ENCODE results near the gene SSH2. TPM values are rescaled to one million over a fixed set of nuclear protein-coding genes. Genes with fewer than 3 reads are reported as not detected.
A peak's percentile ranks its signal among the peaks of the same experiment; 100 is the strongest.

SSH2 gene
- total and polyA plus RNA-seq, 9 donors: 14.7 to 27.4 (median 20.6) TPM

DNA sequence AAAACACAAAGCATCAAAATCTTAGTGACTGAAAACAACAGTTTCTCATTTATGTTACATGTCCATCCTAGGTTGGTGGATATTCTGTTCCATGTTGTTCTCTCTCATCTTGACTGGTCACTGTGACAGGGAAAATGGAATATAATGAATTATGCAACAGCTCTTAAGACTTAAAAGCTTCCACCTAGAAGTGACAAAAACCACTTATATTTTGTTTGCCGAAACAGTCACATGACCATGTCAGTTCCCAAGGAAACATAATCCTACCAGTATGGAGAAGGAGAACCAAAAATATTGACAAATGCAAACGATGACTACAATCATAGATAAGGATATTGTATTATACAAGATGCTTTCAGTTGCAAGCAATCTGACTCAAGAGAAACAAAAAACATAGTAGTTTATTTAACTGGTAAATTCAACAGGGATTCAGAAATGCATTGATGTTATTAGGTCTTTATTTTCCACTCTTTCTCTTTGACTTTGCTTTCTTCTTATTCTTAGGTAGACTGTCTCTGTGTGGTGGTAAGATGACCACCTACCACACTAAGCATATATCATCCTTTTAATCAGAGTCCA, 103.8 kb downstream of the SSH2 start:
- no CpG with 5 or more reads among the region's 2 CpGs for WGBS (ENCODE audit: insufficient coverage)
- peaks cover 3% of the 10 kb centered on the region for H3K4me1 ChIP-seq (ENCODE audit: control insufficient read depth, insufficient read depth, low read length)
- no peak for DNase-seq
- no peaks in the 10 kb centered on the region for H3K9me3 ChIP-seq (replicated peaks; ENCODE audit: control insufficient read depth, low read depth, low read length)
- H3K4me3 ChIP-seq (ENCODE audit: low read length): no peak overlapping the region
- no peaks in the 10 kb centered on the region for H3K27me3 ChIP-seq (ENCODE audit: control insufficient read depth, insufficient read depth, low read length)
- no peaks in the 10 kb centered on the region for H3K36me3 ChIP-seq (ENCODE audit: control insufficient read depth, insufficient read depth, low read length)
- H3K27ac ChIP-seq (ENCODE audit: low read length): no peak overlapping the region

DNA sequence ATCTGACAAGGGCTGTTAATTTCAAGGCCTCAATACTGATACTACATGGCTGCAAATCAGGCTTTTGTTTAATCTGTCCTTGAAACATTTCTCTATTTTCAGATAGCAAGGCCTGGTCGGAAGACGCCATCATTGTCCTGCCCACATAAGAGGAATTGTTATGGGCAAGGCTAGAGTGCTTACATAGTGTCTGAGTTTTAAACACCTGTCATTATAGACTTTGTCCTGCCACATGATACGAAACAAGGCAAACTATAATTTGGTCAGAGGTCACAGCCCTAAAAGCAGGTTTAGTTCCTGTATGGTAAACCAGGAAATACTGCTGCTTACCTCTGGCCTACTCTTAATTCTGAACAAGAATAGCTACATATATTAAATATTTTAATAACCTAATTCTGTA, 104.4 kb downstream of the SSH2 start:
- H3K27me3 ChIP-seq (ENCODE audit: control insufficient read depth, insufficient read depth, low read length): no peaks in the 10 kb centered on the region
- H3K4me3 ChIP-seq (ENCODE audit: low read length): no peak overlapping the region
- H3K9me3 ChIP-seq (replicated peaks; ENCODE audit: control insufficient read depth, low read depth, low read length): no peaks in the 10 kb centered on the region
- DNase-seq: no peak
- WGBS (ENCODE audit: insufficient coverage): 80% methylated on average over 1 of the region's 3 CpGs
- no peak overlapping the region for H3K27ac ChIP-seq (ENCODE audit: low read length)
- no peaks in the 10 kb centered on the region for H3K36me3 ChIP-seq (ENCODE audit: control insufficient read depth, insufficient read depth, low read length)
- peaks cover 3% of the 10 kb centered on the region for H3K4me1 ChIP-seq (ENCODE audit: control insufficient read depth, insufficient read depth, low read length)

DNA sequence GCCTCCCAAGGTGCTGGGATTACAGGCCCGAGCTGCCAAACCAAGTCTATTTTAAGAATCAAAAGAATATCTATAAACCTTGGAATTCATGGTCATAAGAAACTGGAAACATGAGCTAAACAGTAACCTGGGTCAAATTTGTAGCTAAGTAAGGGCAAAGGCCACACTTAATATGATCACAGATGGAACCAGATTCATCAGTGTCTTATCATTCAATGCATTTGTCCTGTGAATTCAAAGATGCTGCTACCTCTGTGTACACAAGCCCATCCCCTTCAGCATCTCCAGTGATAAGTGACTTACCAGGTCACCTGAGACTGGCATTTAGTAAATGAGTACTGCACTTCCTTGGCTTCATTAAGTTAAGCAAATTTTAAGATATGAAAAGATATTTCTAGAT, 108.1 kb downstream of the SSH2 start:
- Histone ChIP-seq H3K36me3 (ENCODE audit: control insufficient read depth, insufficient read depth, low read length) (no peaks in the 10 kb centered on the region), H3K27me3 (ENCODE audit: control insufficient read depth, insufficient read depth, low read length) (no peaks in the 10 kb centered on the region), H3K27ac (ENCODE audit: low read length) (no peak overlapping the region), H3K9me3 (replicated peaks; ENCODE audit: control insufficient read depth, low read depth, low read length) (no peaks in the 10 kb centered on the region), H3K4me1 (ENCODE audit: control insufficient read depth, insufficient read depth, low read length) (peaks cover 3% of the 10 kb centered on the region), H3K4me3 (ENCODE audit: low read length) (no peak overlapping the region)
- DNase-seq: no peak
- 80% methylated on average over 1 of the region's 1 CpG for WGBS (ENCODE audit: insufficient coverage)

DNA sequence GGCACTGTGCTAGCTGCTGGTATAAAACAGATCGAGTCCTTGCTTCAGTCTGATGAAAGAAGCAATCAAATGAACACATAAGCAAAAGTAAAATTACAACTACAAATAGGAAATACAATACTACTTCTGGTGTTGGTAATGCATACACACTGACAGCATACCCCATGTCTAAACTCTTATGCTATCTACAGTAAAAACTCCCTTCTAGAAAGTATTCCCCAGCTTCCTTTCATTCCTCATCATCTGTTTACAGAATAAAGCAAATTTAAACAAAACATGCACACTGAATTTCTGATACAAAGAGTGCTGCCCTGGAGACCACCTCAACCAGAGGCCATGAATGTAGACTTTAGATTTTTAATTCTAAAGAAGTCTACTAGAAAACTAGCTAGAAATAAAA, 109.6 kb downstream of the SSH2 start:
- Histone ChIP-seq H3K27me3 (ENCODE audit: control insufficient read depth, insufficient read depth, low read length) (no peaks in the 10 kb centered on the region), H3K4me1 (ENCODE audit: control insufficient read depth, insufficient read depth, low read length) (no peaks in the 10 kb centered on the region), H3K9me3 (replicated peaks; ENCODE audit: control insufficient read depth, low read depth, low read length) (no peaks in the 10 kb centered on the region), H3K27ac (ENCODE audit: low read length) (no peak overlapping the region), H3K36me3 (ENCODE audit: control insufficient read depth, insufficient read depth, low read length) (no peaks in the 10 kb centered on the region), H3K4me3 (ENCODE audit: low read length) (no peak overlapping the region)
- no peak for DNase-seq
- no CpG with 5 or more reads among the region's 1 CpG for WGBS (ENCODE audit: insufficient coverage)

DNA sequence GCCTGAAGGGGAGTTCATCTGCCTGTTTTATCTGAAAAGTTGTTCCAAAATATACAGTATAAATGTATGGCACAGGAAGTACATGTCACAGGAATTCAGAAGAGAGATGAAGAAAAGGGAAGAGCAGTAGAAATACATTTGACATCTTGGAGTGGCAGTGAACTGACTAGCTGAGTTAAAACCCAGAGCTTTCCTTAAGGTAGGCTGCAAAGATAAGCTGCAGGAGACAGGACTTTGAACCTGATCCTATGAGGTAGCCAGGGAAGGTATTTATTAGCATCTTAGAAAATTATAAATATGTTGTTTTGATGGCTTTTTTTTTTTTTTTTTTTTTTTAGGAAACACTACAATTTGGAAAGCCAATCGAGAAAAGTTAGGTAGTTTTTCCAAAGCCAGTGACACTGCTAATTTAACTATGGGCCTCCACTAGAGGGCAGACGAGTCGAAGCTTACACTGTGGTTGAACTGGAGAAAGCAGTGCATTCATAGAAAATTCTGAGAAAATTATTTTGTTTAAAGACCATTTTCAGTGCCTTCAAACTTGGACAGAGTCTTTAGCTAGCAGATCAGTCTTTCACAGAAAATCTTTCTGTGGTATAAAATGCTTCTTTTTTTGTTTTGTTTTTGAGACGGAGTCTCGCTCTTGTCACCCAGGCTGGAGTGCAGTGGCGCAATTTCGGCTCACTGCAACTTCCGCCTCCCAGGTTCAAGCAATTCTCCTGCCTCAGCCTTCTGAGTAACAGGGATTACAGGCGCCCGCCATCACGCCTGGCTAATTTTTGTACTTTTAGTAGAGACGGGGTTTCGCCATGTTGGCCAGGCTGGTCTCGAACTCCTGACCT, 122.3 kb downstream of the SSH2 start:
- H3K36me3 ChIP-seq (ENCODE audit: control insufficient read depth, insufficient read depth, low read length): no peaks in the 10 kb centered on the region
- H3K27ac ChIP-seq (ENCODE audit: low read length): no peak overlapping the region
- peak; percentile 83 for DNase-seq
- H3K9me3 ChIP-seq (replicated peaks; ENCODE audit: control insufficient read depth, low read depth, low read length): no peaks in the 10 kb centered on the region
- H3K4me3 ChIP-seq (ENCODE audit: low read length): no peak overlapping the region
- 73% methylated on average over 6 of the region's 14 CpGs for WGBS (ENCODE audit: insufficient coverage)
- no peaks in the 10 kb centered on the region for H3K27me3 ChIP-seq (ENCODE audit: control insufficient read depth, insufficient read depth, low read length)
- no peaks in the 10 kb centered on the region for H3K4me1 ChIP-seq (ENCODE audit: control insufficient read depth, insufficient read depth, low read length)

DNA sequence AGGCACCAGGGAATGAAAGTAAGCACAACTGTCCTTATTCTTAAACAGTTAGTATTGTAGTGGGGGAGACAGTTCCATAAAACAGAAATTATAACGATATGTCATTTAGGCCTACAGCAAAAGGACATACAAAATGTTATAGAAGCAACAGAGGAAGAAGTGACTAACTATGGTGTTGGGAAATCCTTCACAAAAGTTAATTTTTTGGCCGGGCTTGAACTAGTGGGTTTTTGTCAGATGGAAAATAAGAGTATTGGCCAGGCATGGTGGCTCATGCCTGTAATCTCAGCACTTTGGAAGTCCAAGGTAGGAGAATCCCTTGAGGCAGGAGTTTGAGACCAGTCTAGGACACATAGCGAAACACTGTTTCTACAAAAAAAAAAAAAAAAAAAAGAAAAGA, 127.8 kb downstream of the SSH2 start:
- WGBS (ENCODE audit: insufficient coverage): 100% methylated on average over 1 of the region's 3 CpGs
- Histone ChIP-seq H3K36me3 (ENCODE audit: control insufficient read depth, insufficient read depth, low read length) (no peaks in the 10 kb centered on the region), H3K9me3 (replicated peaks; ENCODE audit: control insufficient read depth, low read depth, low read length) (no peaks in the 10 kb centered on the region), H3K27me3 (ENCODE audit: control insufficient read depth, insufficient read depth, low read length) (no peaks in the 10 kb centered on the region), H3K4me3 (ENCODE audit: low read length) (no peak overlapping the region), H3K4me1 (ENCODE audit: control insufficient read depth, insufficient read depth, low read length) (no peaks in the 10 kb centered on the region), H3K27ac (ENCODE audit: low read length) (no peak overlapping the region)
- no peak for DNase-seq

DNA sequence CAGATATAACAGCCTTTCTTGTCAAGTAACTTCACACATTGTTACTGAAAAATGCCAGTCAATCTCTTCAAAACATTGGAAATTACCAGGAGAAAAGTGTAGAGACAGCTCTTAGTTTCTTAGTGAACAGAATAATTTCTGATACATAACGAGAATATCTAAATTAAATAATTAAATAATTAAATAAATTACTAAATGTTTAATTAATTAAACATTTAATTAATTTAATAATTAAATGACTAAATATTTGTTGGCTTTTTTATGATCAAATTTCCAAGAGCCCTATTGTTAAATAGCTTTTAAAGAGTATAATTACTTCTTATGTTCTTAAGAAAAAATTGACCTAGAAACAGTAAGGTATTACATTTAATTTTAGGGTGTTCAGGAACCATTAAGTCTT, 129.6 kb downstream of the SSH2 start:
- DNase-seq: no peak
- H3K4me1 ChIP-seq (ENCODE audit: control insufficient read depth, insufficient read depth, low read length): no peaks in the 10 kb centered on the region
- H3K9me3 ChIP-seq (replicated peaks; ENCODE audit: control insufficient read depth, low read depth, low read length): no peaks in the 10 kb centered on the region
- H3K27ac ChIP-seq (ENCODE audit: low read length): no peak overlapping the region
- no peaks in the 10 kb centered on the region for H3K27me3 ChIP-seq (ENCODE audit: control insufficient read depth, insufficient read depth, low read length)
- no CpG with 5 or more reads among the region's 1 CpG for WGBS (ENCODE audit: insufficient coverage)
- no peaks in the 10 kb centered on the region for H3K36me3 ChIP-seq (ENCODE audit: control insufficient read depth, insufficient read depth, low read length)
- H3K4me3 ChIP-seq (ENCODE audit: low read length): no peak overlapping the region

DNA sequence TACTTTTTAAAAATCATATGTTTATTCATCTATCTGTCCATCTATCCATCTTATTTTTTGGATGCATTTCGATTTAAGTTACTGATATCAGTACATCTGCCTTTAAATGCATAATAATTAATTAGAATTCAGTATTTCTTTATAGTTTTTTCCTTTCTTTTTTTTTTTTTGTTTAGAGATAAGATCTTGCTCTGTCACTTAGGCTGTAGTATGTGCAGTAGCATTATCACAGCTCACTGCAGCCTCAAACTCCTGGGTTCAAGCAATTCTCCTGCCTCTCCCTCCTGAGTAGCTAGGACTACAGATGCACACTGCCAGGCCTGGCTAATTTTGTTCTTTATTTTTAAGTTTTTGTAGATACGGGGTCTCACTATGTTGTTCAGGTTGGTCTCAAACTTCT, 133.4 kb downstream of the SSH2 start:
- Histone ChIP-seq H3K27me3 (ENCODE audit: control insufficient read depth, insufficient read depth, low read length) (no peaks in the 10 kb centered on the region), H3K36me3 (ENCODE audit: control insufficient read depth, insufficient read depth, low read length) (no peaks in the 10 kb centered on the region), H3K4me3 (ENCODE audit: low read length) (no peak overlapping the region), H3K4me1 (ENCODE audit: control insufficient read depth, insufficient read depth, low read length) (no peaks in the 10 kb centered on the region), H3K27ac (ENCODE audit: low read length) (no peak overlapping the region), H3K9me3 (replicated peaks; ENCODE audit: control insufficient read depth, low read depth, low read length) (no peaks in the 10 kb centered on the region)
- no CpG with 5 or more reads among the region's 2 CpGs for WGBS (ENCODE audit: insufficient coverage)
- no peak for DNase-seq

DNA sequence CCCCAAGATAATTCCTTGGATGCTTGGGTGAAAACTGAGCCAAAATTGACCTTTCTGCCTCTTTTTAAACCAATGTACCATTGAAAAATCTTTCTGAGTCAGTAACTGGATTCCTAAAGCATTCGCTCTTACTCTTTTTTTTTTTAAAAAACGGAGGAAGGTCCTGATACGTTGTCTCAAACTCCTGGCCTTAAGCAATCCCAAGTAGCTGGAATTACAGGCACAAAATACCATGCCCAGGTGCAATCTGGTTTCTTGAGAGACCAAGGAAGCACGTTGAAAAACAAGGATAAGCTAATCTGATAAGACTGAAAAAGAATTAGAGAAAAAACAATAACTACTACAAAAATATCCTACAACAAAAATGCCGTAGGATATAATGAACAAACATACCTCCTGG, 136.5 kb downstream of the SSH2 start:
- no peak for DNase-seq
- WGBS (ENCODE audit: insufficient coverage): 80% methylated on average over 1 of the region's 5 CpGs

DNA sequence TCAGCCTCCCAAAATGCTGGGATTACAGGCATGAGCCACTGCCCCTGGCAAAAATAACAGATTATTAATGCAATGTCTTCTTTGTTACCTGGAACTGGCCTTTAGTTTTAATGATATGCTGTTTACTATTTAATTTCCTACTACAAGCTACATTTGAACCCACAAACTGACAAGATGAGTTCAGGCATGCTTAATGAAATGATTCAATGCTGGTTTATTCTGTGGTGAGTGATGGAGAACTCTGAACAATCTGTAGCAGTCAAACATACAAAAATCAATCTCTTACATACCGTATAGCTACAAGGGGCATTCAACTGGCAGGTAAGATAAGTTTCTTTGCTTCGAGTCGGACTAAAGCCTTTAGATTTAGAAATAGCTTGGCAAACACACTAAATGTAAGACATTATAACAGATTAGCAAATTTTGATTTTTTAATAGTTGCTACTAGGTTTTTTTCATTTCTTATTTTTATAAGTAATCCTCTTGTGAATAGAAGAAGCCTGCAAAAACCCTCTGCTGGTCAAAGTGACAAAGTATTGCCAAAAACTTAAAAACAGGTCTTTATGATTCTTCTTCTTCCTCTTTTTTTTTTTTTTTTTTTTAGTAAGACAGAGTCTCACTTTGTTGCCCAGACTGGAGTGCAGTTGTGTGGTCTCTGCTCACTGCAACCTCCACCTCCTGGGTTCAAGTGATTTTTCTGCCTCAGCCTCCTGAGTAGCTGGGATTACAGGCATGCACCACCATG, 138.5 kb downstream of the SSH2 start:
- Histone ChIP-seq H3K36me3 (ENCODE audit: control insufficient read depth, insufficient read depth, low read length) (peaks cover 2% of the 10 kb centered on the region), H3K4me1 (ENCODE audit: control insufficient read depth, insufficient read depth, low read length) (no peaks in the 10 kb centered on the region), H3K27me3 (ENCODE audit: control insufficient read depth, insufficient read depth, low read length) (no peaks in the 10 kb centered on the region), H3K4me3 (ENCODE audit: low read length) (no peak overlapping the region), H3K9me3 (replicated peaks; ENCODE audit: control insufficient read depth, low read depth, low read length) (no peaks in the 10 kb centered on the region), H3K27ac (ENCODE audit: low read length) (no peak overlapping the region)
- DNase-seq: no peak
- WGBS (ENCODE audit: insufficient coverage): no CpG with 5 or more reads among the region's 3 CpGs

More for the DNA sequence above, 136.5 kb downstream of the SSH2 start:
- H3K27me3 ChIP-seq (ENCODE audit: control insufficient read depth, insufficient read depth, low read length): no peaks in the 10 kb centered on the region
- H3K36me3 ChIP-seq (ENCODE audit: control insufficient read depth, insufficient read depth, low read length): peaks cover 2% of the 10 kb centered on the region
- H3K9me3 ChIP-seq (replicated peaks; ENCODE audit: control insufficient read depth, low read depth, low read length): no peaks in the 10 kb centered on the region
- H3K27ac ChIP-seq (ENCODE audit: low read length): no peak overlapping the region
- H3K4me1 ChIP-seq (ENCODE audit: control insufficient read depth, insufficient read depth, low read length): no peaks in the 10 kb centered on the region
- no peak overlapping the region for H3K4me3 ChIP-seq (ENCODE audit: low read length)

Data from muscle of leg (tissue), 11 donors.